Fibroblast of lung (primary cell): ENCODE measurements around the gene MAT1A. TPM values are rescaled to one million over a fixed set of nuclear protein-coding genes. Genes with fewer than 3 reads are reported as not detected.
A peak's percentile ranks its signal among the peaks of the same experiment; 100 is the strongest.
"Not testable (repeated sequence)": the region's sequence is repeated elsewhere in the genome, so short reads cannot be mapped to it uniquely, and the experiment has no call there.

Source experiments
- DNase-seq, 2 donors: peaks; one replicate each; pipeline versions ENCODE4 v3.0.0 to v3.0.0-alpha.2; 2010; ENCODE audit warnings: low read depth in 2 of 2
- H2AFZ ChIP-seq: 2 replicates; pipeline ENCODE4 v1.5.1; 2012; ENCODE audit warnings: low read length, control low read depth, inconsistent platforms
- H3K27ac ChIP-seq: 2 replicates; pipeline ENCODE4 v1.5.1; 2011; ENCODE audit warnings: low read length, control low read depth; ENCODE audit not compliant: insufficient read depth
- H3K27me3 ChIP-seq: 2 replicates; pipeline ENCODE4 v1.5.1; 2011; ENCODE audit warnings: mild to moderate bottlenecking, low read length; ENCODE audit not compliant: control insufficient read depth, insufficient read depth
- H3K36me3 ChIP-seq: 2 replicates; pipeline ENCODE4 v1.5.1; 2011; ENCODE audit warnings: low read length; ENCODE audit not compliant: control insufficient read depth, insufficient read depth
- H3K4me1 ChIP-seq: 2 replicates; pipeline ENCODE4 v1.5.1; 2011; ENCODE audit warnings: low read length; ENCODE audit not compliant: control insufficient read depth, insufficient read depth; ENCODE audit errors: extremely low read depth
- H3K4me2 ChIP-seq: 2 replicates; pipeline ENCODE4 v1.5.1; 2011; ENCODE audit warnings: low read length, control low read depth; ENCODE audit not compliant: insufficient read depth; ENCODE audit errors: extremely low read depth
- H3K4me3 ChIP-seq, 4 experiments: fragments of 200-600 bp in 1 of 4; sonication (generic) in 1 of 4; replicated peaks in 1 of 4; 2 replicates each; pipeline ENCODE4 v1.5.1; 2011 to 2016; ENCODE audit warnings: low read length in 4 of 4, low read depth in 3 of 4, mild to moderate bottlenecking in 3 of 4, control low read depth in 2 of 4, inconsistent platforms in 1 of 4, mixed read lengths in 1 of 4; ENCODE audit not compliant: insufficient read depth in 1 of 4; ENCODE audit errors: control extremely low read depth in 1 of 4
- H3K79me2 ChIP-seq: 2 replicates; pipeline ENCODE4 v1.5.1; 2012; ENCODE audit warnings: mild to moderate bottlenecking, low read length, inconsistent platforms; ENCODE audit not compliant: control insufficient read depth, insufficient read depth
- H3K9ac ChIP-seq: 2 replicates; pipeline ENCODE4 v1.5.1; 2011; ENCODE audit warnings: mild to moderate bottlenecking, low read length, control low read depth; ENCODE audit not compliant: insufficient read depth
- H3K9me3 ChIP-seq: 2 replicates; pipeline ENCODE4 v1.5.1; 2012; ENCODE audit warnings: low read depth, low read length; ENCODE audit not compliant: control insufficient read depth, insufficient read depth
- H4K20me1 ChIP-seq: 2 replicates; pipeline ENCODE4 v1.5.1; 2011; ENCODE audit warnings: low read length; ENCODE audit not compliant: control insufficient read depth, insufficient read depth; ENCODE audit errors: extremely low read depth
- CTCF ChIP-seq, 2 donors: IDR thresholded peaks in 1 of 2; conservative IDR thresholded peaks in 1 of 2; 1 replicate in 1 of 2; 2 replicates in 1 of 2; pipeline ENCODE4 v1.5.1; 2011 to 2012; ENCODE audit warnings: low read length in 2 of 2, control low read depth in 1 of 2, inconsistent platforms in 1 of 2, low read depth in 1 of 2, mild to moderate bottlenecking in 1 of 2
- EZH2 ChIP-seq: IDR thresholded peaks from 2 replicates; pipeline ENCODE4 v1.5.1; 2012; ENCODE audit warnings: low read length, control low read depth, mild to moderate bottlenecking; ENCODE audit errors: missing control alignments
- polyA plus RNA-seq, 2 donors: library from polyadenylated mRNA; depleted of rRNA in 1 of 2; stranded (reverse) in 1 of 2; unstranded in 1 of 2; fragments of >200 nt; gene quantifications; 2 replicates each; pipeline ENCODE4 v1.2.1, GENCODE V29; 2011 to 2012; ENCODE audit warnings: missing spikeins in 1 of 2
- total RNA-seq: library from RNA; depleted of rRNA; stranded (reverse); fragments of >200 nt; gene quantifications from 2 replicates; pipeline ENCODE4 v1.2.1, GENCODE V29; 2014

The MAT1A gene
- total and polyA plus RNA-seq, 2 donors (not counting 1 experiment from before 2014, with no cell fraction given), result not detected

DNA sequence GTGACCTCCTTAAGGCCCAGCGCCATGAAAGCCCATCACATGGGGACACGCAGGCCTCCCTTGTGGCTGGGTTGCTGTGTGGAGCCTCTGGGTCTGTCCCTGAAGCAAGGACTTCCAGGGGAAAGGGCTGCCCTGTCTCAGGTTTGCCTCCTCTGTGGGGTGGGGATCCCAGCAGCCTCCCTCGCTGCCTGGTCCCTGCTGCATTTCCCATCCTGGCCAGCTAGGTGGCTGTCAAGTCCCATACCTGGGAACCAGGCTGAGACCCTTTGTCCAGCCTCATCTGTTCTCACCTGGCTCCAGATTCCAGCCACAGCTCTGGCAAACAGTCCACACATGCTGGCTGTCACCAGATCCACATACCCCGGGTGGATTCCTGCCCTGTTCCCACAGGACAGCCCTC is 32.7 kb downstream of the MAT1A start:
- not testable (repeated sequence) for DNase-seq, H4K20me1 ChIP-seq, H3K9me3 ChIP-seq, H3K36me3 ChIP-seq, H3K4me2 ChIP-seq, H3K4me1 ChIP-seq, H3K9ac ChIP-seq, H3K79me2 ChIP-seq, H3K27ac ChIP-seq, H2AFZ ChIP-seq, H3K27me3 ChIP-seq, H3K4me3 ChIP-seq
- TF ChIP-seq CTCF (conservative IDR thresholded peaks at IDR 0.05 in 1 of 2, IDR thresholded peaks at IDR 0.05 in 1 of 2; ENCODE audit: low read depth in 1 of 2, low read length in 2 of 2), result peak in 1 of 2 donors; percentile 12

DNA sequence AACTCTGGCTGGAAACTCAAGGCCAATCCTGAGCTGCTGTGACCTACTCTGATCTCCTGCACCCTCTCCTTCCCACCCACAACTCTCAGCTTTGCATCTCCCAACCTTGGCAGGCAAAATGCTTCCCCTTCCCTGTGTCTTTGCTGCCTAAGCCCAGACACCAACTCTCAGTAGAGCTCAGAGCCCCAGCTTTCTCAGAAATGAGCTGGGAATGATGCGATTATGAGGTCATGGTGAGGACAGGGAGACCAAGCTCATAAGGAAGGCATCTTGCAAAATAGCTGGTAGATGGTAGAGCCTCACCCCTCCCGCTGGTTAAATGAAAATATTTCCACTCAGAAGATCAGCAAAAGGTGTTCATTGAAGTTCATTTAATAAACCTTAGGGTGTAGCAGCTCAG is 34.7 kb downstream of the MAT1A start:
- not testable (repeated sequence) for H3K27ac ChIP-seq, H3K36me3 ChIP-seq, H3K4me2 ChIP-seq, H3K9me3 ChIP-seq, H4K20me1 ChIP-seq, H3K9ac ChIP-seq, DNase-seq, H3K27me3 ChIP-seq, H3K79me2 ChIP-seq, H3K4me1 ChIP-seq, H3K4me3 ChIP-seq, H2AFZ ChIP-seq

- not testable (repeated sequence) for H3K4me3 ChIP-seq, H3K79me2 ChIP-seq, H3K9me3 ChIP-seq, H3K9ac ChIP-seq, H3K36me3 ChIP-seq, H3K27me3 ChIP-seq, H3K27ac ChIP-seq, H4K20me1 ChIP-seq, H3K4me1 ChIP-seq, H3K4me2 ChIP-seq, H2AFZ ChIP-seq, DNase-seq
Measured at GRCh38 chr10:80253963-80254271, 35.5 kb downstream of the MAT1A start.

GRCh38 chr10:80253266-80253962 is 36.0 kb downstream of the MAT1A start:
- Histone ChIP-seq H3K4me3 (no peak overlapping the region), H3K27ac (no peak overlapping the region), H3K9me3 (no peaks in the 10 kb centered on the region), H3K36me3 (no peaks in the 10 kb centered on the region), H4K20me1 (no peaks in the 10 kb centered on the region), H3K27me3 (peaks cover 2% of the 10 kb centered on the region), H2AFZ (no peak overlapping the region), H3K79me2 (no peaks in the 10 kb centered on the region), H3K4me1 (no peaks in the 10 kb centered on the region), H3K4me2 (no peak overlapping the region), H3K9ac (no peak overlapping the region)
- no peak for TF ChIP-seq EZH2
- TF ChIP-seq CTCF (conservative IDR thresholded peaks at IDR 0.05 in 1 of 2, IDR thresholded peaks at IDR 0.05 in 1 of 2; ENCODE audit: low read depth in 1 of 2, low read length in 2 of 2), result no peak
- DNase-seq, result no peak
